OCI-LY3 (cell line): Measurements from ENCODE around the gene AGBL4.

Experiments
- EZH2phosphoT487 ChIP-seq: fragments of 200-600 bp; shearing (Covaris generic); IDR thresholded peaks from 2 replicates; pipeline ENCODE4 v1.6.1; 2018; ENCODE audit warnings: antibody characterized with exemption, mixed run types, low read depth
- TF ChIP-seq, protein P1 (sequence below): fragments of 200-600, 300-600 bp; sonication (generic); IDR thresholded peaks from 2 replicates; pipeline ENCODE4 v1.5.1; 2014; ENCODE audit warnings: antibody characterized with exemption, low read length, low read depth

DNA sequence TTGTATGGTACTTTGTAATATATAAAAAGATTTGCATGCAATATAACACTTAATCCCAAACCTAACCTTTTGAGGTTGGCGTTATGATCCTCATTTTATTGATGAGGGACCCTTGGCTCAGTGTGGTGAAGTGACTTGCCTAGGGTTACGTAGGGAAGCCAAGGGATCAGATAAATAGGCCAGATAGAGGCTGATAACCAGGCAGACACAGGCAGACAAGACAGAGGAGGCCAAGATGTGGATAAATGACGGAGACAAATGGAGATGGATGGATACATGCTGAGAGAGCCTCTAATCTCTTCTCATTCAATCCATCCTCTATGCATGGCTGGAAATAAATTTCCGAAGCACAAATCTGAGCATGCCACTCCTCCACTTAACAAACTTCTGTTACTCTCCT, 1414.9 kb downstream of the AGBL4 start:
- TF ChIP-seq, protein P1, sequence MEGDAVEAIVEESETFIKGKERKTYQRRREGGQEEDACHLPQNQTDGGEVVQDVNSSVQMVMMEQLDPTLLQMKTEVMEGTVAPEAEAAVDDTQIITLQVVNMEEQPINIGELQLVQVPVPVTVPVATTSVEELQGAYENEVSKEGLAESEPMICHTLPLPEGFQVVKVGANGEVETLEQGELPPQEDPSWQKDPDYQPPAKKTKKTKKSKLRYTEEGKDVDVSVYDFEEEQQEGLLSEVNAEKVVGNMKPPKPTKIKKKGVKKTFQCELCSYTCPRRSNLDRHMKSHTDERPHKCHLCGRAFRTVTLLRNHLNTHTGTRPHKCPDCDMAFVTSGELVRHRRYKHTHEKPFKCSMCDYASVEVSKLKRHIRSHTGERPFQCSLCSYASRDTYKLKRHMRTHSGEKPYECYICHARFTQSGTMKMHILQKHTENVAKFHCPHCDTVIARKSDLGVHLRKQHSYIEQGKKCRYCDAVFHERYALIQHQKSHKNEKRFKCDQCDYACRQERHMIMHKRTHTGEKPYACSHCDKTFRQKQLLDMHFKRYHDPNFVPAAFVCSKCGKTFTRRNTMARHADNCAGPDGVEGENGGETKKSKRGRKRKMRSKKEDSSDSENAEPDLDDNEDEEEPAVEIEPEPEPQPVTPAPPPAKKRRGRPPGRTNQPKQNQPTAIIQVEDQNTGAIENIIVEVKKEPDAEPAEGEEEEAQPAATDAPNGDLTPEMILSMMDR, result no peak
- TF ChIP-seq EZH2phosphoT487, result no peak
